ENCODE data around the gene SGSM2. TPM values are rescaled to one million over a fixed set of nuclear protein-coding genes. Genes with fewer than 3 reads are reported as not detected.

Gene SGSM2
- total RNA-seq, 1 donor from 2014 or later = 39.1 TPM

DNA sequence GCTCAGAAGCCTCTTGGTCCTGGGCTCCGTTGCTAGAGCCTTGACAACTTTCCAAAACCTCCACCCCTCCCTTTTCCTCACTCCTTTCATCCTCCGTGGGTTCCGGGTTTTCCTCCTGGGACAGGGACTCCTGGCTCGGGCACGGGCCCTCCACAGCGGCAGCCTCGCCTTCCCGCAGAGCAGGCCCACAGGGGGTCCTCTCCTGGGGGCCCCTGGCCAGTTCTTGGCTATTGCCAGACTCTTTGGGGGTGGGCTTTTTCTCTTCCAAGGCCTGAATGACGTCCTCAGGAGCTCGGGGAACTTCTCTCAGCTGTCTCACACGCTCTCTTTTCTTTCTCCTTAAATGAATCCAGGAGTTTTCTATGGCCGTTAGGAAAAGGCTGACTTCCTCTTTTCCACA lies 82.9 kb downstream of the SGSM2 start:
- Mint-ChIP-seq H3K4me3 (no peak overlapping the region), H3K27me3 (ENCODE audit: insufficient read depth) (no peaks in the 10 kb centered on the region), H3K27ac (no peak overlapping the region), H3K4me1 (ENCODE audit: low read depth) (no peaks in the 10 kb centered on the region), H3K9me3 (no peaks in the 10 kb centered on the region), H3K36me3 (ENCODE audit: low read depth) (peaks cover 14% of the 10 kb centered on the region)
- no peak for DNase-seq (ENCODE audit: low spot score)
- intact Hi-C loops (cut with micrococcal nuclease) = no loop called here

DNA sequence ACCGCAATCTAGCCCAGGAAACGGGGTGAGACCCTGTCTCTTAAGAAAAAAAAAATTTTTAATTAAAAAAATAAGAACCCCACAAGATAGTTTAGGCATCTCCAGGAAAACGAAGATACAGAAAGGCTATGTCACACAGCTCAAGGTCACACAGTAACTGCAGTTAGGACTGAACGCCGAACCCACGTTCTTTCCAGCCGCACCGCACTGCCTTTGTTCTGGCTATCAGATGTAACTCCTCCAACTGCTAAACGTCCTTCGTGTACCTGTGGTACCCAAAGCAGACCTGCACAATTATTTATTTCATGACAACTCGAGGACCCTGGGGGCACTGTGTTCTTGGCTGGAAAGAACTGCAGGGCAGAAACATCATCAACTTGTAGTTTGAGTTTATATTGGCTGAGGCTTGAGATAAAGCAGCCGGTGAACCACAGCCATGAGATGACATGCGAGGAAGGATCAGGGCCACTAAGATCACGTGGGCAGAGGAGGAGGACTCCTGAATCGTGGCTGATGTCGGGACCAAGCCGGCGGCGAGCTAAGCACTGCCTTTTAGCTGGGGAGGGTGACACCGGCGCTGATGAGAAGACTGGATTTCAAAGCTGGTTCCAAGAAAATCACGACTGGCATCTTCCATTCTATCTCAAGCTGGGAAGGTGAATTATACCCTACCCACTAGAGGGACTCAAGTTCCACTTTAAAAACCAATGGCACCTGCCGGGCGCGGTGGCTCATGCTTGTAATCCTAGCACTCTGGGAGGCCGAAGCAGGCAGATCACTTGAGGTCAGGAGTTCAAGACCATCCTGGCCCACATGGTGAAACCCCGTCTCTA lies 84.2 kb downstream of the SGSM2 start:
- peaks cover 13% of the 10 kb centered on the region for H3K36me3 Mint-ChIP-seq (ENCODE audit: low read depth)
- intact Hi-C loops (cut with micrococcal nuclease) = no loop called here
- H3K9me3 Mint-ChIP-seq = no peaks in the 10 kb centered on the region

DNA sequence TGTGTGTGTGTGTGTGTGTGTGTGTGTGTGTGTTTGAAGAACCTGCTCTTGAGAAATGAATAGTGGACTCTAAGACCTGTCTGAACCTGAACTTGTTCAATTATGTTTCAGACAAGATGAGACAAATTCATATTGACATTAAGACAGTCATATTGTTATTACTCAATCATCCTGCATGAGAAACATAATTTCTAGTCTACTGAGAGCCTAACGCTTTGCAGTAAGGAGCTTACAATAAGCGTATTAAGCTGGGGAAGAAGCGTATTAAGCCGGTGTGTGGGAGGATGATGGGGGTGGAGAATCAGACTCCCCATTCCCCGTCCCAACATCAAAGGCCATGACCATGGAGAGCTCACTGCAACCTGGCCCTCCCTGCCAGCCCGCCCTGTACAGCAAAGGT lies 86.0 kb downstream of the SGSM2 start:
- intact Hi-C loops (cut with micrococcal nuclease) = no loop called here
- H3K4me3 Mint-ChIP-seq = no peak overlapping the region
- no peaks in the 10 kb centered on the region for H3K4me1 Mint-ChIP-seq (ENCODE audit: low read depth)
- no peaks in the 10 kb centered on the region for H3K9me3 Mint-ChIP-seq
- H3K36me3 Mint-ChIP-seq (ENCODE audit: low read depth) = peaks cover 13% of the 10 kb centered on the region
- no peaks in the 10 kb centered on the region for H3K27me3 Mint-ChIP-seq (ENCODE audit: insufficient read depth)
- DNase-seq (ENCODE audit: low spot score) = no peak
- no peak overlapping the region for H3K27ac Mint-ChIP-seq

More for the DNA sequence above, 84.2 kb downstream of the SGSM2 start:
- H3K27ac Mint-ChIP-seq = no peak overlapping the region
- DNase-seq (ENCODE audit: low spot score) = no peak
- H3K4me3 Mint-ChIP-seq = no peak overlapping the region
- H3K27me3 Mint-ChIP-seq (ENCODE audit: insufficient read depth) = no peaks in the 10 kb centered on the region
- no peaks in the 10 kb centered on the region for H3K4me1 Mint-ChIP-seq (ENCODE audit: low read depth)

DNA sequence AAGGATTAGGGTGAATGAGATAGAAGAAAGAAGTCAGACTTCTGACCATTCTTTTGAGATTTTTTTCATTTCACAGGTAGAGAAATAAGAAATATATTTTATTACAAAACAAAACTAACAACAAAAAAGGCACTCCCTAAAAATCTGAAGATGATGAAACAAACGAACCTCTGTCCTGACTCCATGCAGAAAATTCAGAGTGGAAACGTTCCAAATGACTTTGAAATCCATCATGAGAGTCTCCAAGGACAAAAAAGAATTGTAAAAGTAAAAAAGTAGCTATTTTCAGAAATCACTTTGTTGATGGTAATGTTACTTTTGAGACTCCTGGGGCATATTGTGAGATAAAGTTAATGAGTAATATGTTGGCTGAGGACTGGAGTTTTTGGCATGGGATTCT lies 89.9 kb downstream of the SGSM2 start:
- intact Hi-C loops (cut with micrococcal nuclease) = no loop called here
- DNase-seq (ENCODE audit: low spot score) = no peak
- Mint-ChIP-seq H3K36me3 (ENCODE audit: low read depth) (no peaks in the 10 kb centered on the region), H3K4me3 (no peak overlapping the region), H3K4me1 (ENCODE audit: low read depth) (no peaks in the 10 kb centered on the region), H3K9me3 (no peaks in the 10 kb centered on the region), H3K27me3 (ENCODE audit: insufficient read depth) (no peaks in the 10 kb centered on the region), H3K27ac (no peak overlapping the region)

DNA sequence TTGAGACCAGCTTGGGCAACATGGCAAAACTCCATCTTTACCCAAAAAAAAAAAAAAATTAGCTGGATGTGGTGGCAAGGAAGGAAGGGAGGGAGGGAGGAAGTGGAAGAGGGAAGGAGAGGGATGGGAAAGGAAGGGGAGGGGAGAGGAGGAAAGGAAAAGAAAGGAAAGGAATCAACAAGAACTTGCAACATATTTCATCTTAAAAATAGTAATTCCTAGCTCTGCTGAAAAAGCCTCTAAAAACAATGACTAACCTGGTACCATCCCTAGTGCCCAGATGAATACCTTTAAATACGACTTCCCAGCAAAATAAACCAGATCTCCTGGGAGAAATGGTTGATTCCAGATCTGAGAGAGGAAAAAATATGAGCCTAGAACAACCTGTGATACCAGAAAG lies 90.6 kb downstream of the SGSM2 start:
- Mint-ChIP-seq H3K36me3 (ENCODE audit: low read depth) (peaks cover 3% of the 10 kb centered on the region), H3K9me3 (no peaks in the 10 kb centered on the region), H3K4me1 (ENCODE audit: low read depth) (no peaks in the 10 kb centered on the region), H3K27ac (no peak overlapping the region), H3K4me3 (no peak overlapping the region), H3K27me3 (ENCODE audit: insufficient read depth) (no peaks in the 10 kb centered on the region)
- intact Hi-C loops (cut with micrococcal nuclease) = no loop called here
- DNase-seq (ENCODE audit: low spot score) = no peak

Other genes with a start within 250 kb of the SGSM2 start
- gene SMG6, start 33.7 kb upstream of the SGSM2 start, total RNA-seq = 35.3 and 39.5 TPM in 2 replicates
- 14.9 and 17.4 TPM in 2 replicates for gene SRR, start 33.6 kb upstream of the SGSM2 start, total RNA-seq
- gene TSR1, start 1.0 kb upstream of the SGSM2 start, total RNA-seq = 91.3 and 92.9 TPM in 2 replicates
- 31.5 and 35.9 TPM in 2 replicates for gene MNT, start 63.6 kb downstream of the SGSM2 start, total RNA-seq
- gene METTL16, start 174.4 kb downstream of the SGSM2 start, total RNA-seq = 53.9 and 57.9 TPM in 2 replicates